Right atrium auricular region (tissue), 2 donors: ENCODE data around the gene MAP2. TPM values are rescaled to one million over a fixed set of nuclear protein-coding genes. Genes with fewer than 3 reads are reported as not detected.

Experiments
- DNase-seq: peaks from one replicate; pipeline ENCODE4 v3.0.0-alpha.2; 2019; ENCODE audit warnings: low spot score
- H3K27ac ChIP-seq, 2 donors: fragments of 200-600 bp; sonication (generic); 1 replicate in 1 of 2; 2 replicates in 1 of 2; pipeline ENCODE4 v1.5.1; 2016 to 2019
- H3K27me3 ChIP-seq, 2 donors: fragments of 200-600 bp; sonication (generic); one replicate each; pipeline versions ENCODE4 v1.5.1 to v1.6.0; 2017 to 2019
- H3K36me3 ChIP-seq: fragments of 200-600 bp; sonication (generic); one replicate; pipeline ENCODE4 v1.5.1; 2016
- H3K4me1 ChIP-seq, 2 donors: fragments of 200-600 bp; sonication (generic); one replicate each; pipeline versions ENCODE4 v1.5.1 to v1.6.0; 2017 to 2019
- H3K4me3 ChIP-seq, 2 donors: fragments of 200-600 bp; sonication (generic); 1 replicate in 1 of 2; 2 replicates in 1 of 2; pipeline ENCODE4 v1.5.1; 2017 to 2019; ENCODE audit warnings: mild to moderate bottlenecking in 1 of 2, moderate library complexity in 1 of 2
- H3K9me3 ChIP-seq, 2 donors: fragments of 200-600 bp; sonication (generic); one replicate each; pipeline ENCODE4 v1.5.1; 2019
- total RNA-seq, 2 donors: library from RNA; depleted of rRNA; stranded (reverse); fragments of >200 nt; gene quantifications; one replicate each; pipeline ENCODE4 v1.1.0, GENCODE V29; 2016
- TF ChIP-seq, protein P1 (sequence below), 2 donors: fragments of 200-600 bp; sonication (generic); IDR thresholded peaks; one replicate each; pipeline ENCODE4 v1.5.1; 2019; ENCODE audit warnings: antibody characterized with exemption in 2 of 2

The MAP2 gene
- total RNA-seq, 2 donors from 2014 or later: 6.5 to 6.7 TPM

DNA sequence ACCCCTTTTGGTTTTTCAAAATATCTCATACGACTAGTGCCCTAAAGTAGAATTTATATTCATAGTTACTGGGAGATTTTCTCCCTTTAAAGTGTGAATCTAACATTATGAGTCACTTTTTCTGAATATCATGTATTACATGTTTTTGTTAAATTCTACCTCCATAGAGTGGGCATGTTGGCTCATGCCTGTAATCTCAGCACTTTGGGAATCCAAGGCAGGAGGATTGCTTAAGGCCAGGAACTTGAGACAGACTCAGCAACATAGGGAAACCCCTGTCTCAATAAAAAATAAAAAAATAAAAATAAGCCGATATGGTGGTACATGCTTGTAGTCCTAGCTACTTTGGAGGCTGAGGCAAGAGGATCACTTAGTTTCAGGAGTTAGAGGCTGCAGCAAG lies 302.5 kb downstream of the MAP2 start:
- TF ChIP-seq, protein P1, sequence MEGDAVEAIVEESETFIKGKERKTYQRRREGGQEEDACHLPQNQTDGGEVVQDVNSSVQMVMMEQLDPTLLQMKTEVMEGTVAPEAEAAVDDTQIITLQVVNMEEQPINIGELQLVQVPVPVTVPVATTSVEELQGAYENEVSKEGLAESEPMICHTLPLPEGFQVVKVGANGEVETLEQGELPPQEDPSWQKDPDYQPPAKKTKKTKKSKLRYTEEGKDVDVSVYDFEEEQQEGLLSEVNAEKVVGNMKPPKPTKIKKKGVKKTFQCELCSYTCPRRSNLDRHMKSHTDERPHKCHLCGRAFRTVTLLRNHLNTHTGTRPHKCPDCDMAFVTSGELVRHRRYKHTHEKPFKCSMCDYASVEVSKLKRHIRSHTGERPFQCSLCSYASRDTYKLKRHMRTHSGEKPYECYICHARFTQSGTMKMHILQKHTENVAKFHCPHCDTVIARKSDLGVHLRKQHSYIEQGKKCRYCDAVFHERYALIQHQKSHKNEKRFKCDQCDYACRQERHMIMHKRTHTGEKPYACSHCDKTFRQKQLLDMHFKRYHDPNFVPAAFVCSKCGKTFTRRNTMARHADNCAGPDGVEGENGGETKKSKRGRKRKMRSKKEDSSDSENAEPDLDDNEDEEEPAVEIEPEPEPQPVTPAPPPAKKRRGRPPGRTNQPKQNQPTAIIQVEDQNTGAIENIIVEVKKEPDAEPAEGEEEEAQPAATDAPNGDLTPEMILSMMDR (IDR thresholded peaks at IDR 0.05): no peak
- DNase-seq: no peak
- no peaks in the 10 kb centered on the region for H3K36me3 ChIP-seq
- H3K4me3 ChIP-seq: no peak overlapping the region
- no peaks in the 10 kb centered on the region for H3K9me3 ChIP-seq
- no peaks in the 10 kb centered on the region for H3K4me1 ChIP-seq
- H3K27ac ChIP-seq: no peak overlapping the region
- no peaks in the 10 kb centered on the region for H3K27me3 ChIP-seq

DNA sequence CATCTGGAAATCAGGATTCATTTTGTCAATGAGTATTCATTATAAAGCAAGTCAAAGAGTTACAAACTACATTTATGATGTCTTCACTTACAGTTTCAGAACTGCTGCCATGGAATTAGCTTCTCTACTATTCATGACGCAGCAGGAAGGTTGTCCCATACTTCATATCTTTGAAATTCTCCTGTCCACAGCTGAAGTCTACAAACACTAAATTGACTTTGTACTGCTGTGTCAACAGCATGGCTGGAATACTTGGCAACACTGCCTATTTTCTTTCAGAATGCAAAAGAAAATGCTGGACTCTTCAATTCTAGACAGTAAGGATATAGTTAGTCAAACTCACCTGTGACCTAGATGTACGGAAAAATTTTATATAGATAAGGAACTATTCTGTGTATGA lies 303.2 kb downstream of the MAP2 start:
- no peak for DNase-seq
- no peaks in the 10 kb centered on the region for H3K9me3 ChIP-seq
- H3K27ac ChIP-seq: no peak overlapping the region
- H3K36me3 ChIP-seq: no peaks in the 10 kb centered on the region
- no peaks in the 10 kb centered on the region for H3K27me3 ChIP-seq
- H3K4me1 ChIP-seq: no peaks in the 10 kb centered on the region
- TF ChIP-seq, protein P1 (IDR thresholded peaks at IDR 0.05): no peak
- H3K4me3 ChIP-seq: no peak overlapping the region

DNA sequence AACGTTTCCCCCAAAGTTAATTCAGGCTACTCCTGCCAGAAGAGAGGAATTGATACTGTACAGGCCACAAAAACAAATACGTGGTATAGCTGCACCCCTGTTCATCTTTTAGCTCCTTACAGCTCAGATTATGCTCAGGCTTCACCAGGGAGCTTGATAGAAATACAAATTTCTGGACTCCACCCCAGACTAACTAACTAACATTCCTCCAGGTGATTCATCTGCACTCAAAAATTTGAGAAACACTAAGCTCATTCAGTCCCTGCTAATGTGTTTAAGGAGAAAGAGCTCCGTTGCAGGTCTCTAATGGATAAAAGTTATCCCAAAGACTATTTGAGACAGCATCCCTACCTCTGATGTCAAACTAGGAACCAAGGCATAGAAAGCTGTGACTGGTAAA lies 311.0 kb downstream of the MAP2 start:
- no peaks in the 10 kb centered on the region for H3K4me1 ChIP-seq

DNA sequence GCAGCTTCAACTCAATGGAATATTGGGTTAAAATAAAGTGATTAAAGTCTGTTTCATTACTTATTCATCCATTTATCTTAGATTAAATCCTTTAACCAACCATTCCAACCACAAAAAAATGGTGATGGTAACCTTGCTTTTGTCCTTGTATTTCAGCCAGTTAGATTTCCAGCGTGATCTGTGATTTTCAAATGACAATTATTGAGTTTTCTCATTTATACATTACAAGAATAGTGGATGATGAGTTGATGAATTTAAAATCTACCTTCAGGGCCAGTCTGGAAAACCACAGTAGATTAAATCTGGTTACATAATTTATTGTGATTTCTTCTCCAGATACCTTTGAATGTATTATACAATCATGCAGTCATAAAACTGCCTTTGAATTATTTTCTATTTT lies 318.1 kb downstream of the MAP2 start:
- DNase-seq: no peak
- no peaks in the 10 kb centered on the region for H3K27me3 ChIP-seq
- TF ChIP-seq, protein P1 (IDR thresholded peaks at IDR 0.05): no peak
- H3K27ac ChIP-seq: no peak overlapping the region
- H3K4me3 ChIP-seq: no peak overlapping the region
- no peaks in the 10 kb centered on the region for H3K4me1 ChIP-seq
- H3K9me3 ChIP-seq: no peaks in the 10 kb centered on the region
- no peaks in the 10 kb centered on the region for H3K36me3 ChIP-seq

More for the DNA sequence above, 311.0 kb downstream of the MAP2 start:
- no peak overlapping the region for H3K27ac ChIP-seq
- no peaks in the 10 kb centered on the region for H3K36me3 ChIP-seq
- no peak overlapping the region for H3K4me3 ChIP-seq
- no peaks in the 10 kb centered on the region for H3K27me3 ChIP-seq
- TF ChIP-seq, protein P1 (IDR thresholded peaks at IDR 0.05): no peak
- H3K9me3 ChIP-seq: no peaks in the 10 kb centered on the region
- DNase-seq: no peak

DNA sequence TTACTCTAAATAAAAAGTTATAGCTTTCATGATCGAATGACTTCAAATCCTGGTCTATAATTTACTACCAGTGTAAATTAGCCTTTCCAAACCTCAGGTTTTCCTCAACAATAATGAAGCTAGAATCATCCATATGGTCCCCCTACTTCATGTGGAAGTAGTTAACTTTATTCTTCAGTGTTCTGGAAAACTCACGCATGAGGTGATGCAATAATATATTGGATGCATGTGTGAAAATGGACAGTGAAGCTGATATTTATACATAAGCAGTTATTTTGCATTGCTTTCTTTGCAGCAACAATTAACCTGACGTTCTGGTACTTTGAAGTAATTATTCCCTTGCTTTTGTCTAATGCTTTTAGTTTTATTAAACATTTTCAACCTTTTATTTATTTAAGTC lies 329.2 kb downstream of the MAP2 start:
- DNase-seq: no peak
- H3K27me3 ChIP-seq: no peaks in the 10 kb centered on the region
- H3K4me3 ChIP-seq: no peak overlapping the region
- H3K36me3 ChIP-seq: no peaks in the 10 kb centered on the region
- H3K4me1 ChIP-seq: no peaks in the 10 kb centered on the region
- H3K9me3 ChIP-seq: no peaks in the 10 kb centered on the region
- no peak overlapping the region for H3K27ac ChIP-seq
- TF ChIP-seq, protein P1 (IDR thresholded peaks at IDR 0.05): no peak

DNA sequence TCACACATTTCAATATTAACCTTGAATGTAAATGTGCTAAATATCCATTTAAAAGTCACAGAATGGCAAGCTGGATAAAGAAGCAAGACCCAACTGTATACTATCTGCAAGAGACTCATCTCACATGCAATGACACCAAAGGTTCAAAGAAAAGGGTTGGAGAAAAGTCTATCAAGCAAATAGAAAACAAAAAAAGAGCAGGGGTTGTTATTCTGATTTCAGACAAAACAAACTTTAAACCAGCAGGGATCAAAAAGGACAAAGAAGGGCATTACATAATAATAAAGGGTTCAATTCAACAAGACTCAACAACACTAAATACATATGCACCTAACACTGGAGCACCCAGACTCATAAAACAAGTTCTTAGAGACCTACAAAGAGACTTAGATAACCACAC lies 333.3 kb downstream of the MAP2 start:
- no peaks in the 10 kb centered on the region for H3K4me1 ChIP-seq
- H3K9me3 ChIP-seq: peaks cover 0 to 10% of the 10 kb centered on the region in 2 donors
- H3K4me3 ChIP-seq: no peak overlapping the region
- H3K27me3 ChIP-seq: no peaks in the 10 kb centered on the region
- H3K36me3 ChIP-seq: no peaks in the 10 kb centered on the region
- no peak overlapping the region for H3K27ac ChIP-seq
- TF ChIP-seq, protein P1 (IDR thresholded peaks at IDR 0.05): no peak
- DNase-seq: no peak
